Osteocyte (in vitro differentiated cells): ENCODE data around the gene DISP3. TPM values are rescaled to one million over a fixed set of nuclear protein-coding genes. Genes with fewer than 3 reads are reported as not detected.

Experiments used
- DNase-seq: peaks from one replicate; pipeline ENCODE4 v3.0.0; 2021; ENCODE audit warnings: mixed read lengths; ENCODE audit not compliant: unreplicated experiment; ENCODE audit errors: extremely low spot score
- H3K27ac Mint-ChIP-seq: one replicate; pipeline ENCODE4 v1.8.0; 2021; ENCODE audit warnings: mild to moderate bottlenecking, mixed read lengths; ENCODE audit not compliant: unreplicated experiment
- H3K27me3 Mint-ChIP-seq: one replicate; pipeline ENCODE4 v1.8.0; 2021; ENCODE audit warnings: mixed read lengths; ENCODE audit not compliant: unreplicated experiment
- H3K36me3 Mint-ChIP-seq: one replicate; pipeline ENCODE4 v1.8.0; 2021; ENCODE audit warnings: mixed read lengths; ENCODE audit not compliant: unreplicated experiment
- H3K4me1 Mint-ChIP-seq: one replicate; pipeline ENCODE4 v1.8.0; 2021; ENCODE audit warnings: mixed read lengths; ENCODE audit not compliant: unreplicated experiment
- H3K4me3 Mint-ChIP-seq: one replicate; pipeline ENCODE4 v1.8.0; 2021; ENCODE audit warnings: mild to moderate bottlenecking, moderate library complexity, mixed read lengths; ENCODE audit not compliant: unreplicated experiment
- H3K9me3 Mint-ChIP-seq: one replicate; pipeline ENCODE4 v1.8.0; 2021; ENCODE audit warnings: mixed read lengths; ENCODE audit not compliant: unreplicated experiment
- total RNA-seq: library from RNA; stranded (reverse); gene quantifications from 2 replicates; pipeline ENCODE4 v1.2.1, GENCODE V29; 2021
- TF ChIP-seq, protein P1 (sequence below): fragments of 200-600 bp; sonication (generic); IDR thresholded peaks from 2 replicates; pipeline ENCODE4 v1.5.0; 2021; ENCODE audit warnings: antibody characterized with exemption, mild to moderate bottlenecking, moderate library complexity

Gene DISP3
- total RNA-seq, 1 donor from 2014 or later: 0.43 TPM

GRCh38 chr1:11514366-11514765, 35.4 kb downstream of the DISP3 start:
- Mint-ChIP-seq H3K9me3 (peaks cover under 1% of the 10 kb centered on the region), H3K4me1 (no peaks in the 10 kb centered on the region), H3K27me3 (no peaks in the 10 kb centered on the region), H3K4me3 (no peak overlapping the region), H3K27ac (no peak overlapping the region), H3K36me3 (no peaks in the 10 kb centered on the region)
- DNase-seq: no peak
- TF ChIP-seq, protein P1, sequence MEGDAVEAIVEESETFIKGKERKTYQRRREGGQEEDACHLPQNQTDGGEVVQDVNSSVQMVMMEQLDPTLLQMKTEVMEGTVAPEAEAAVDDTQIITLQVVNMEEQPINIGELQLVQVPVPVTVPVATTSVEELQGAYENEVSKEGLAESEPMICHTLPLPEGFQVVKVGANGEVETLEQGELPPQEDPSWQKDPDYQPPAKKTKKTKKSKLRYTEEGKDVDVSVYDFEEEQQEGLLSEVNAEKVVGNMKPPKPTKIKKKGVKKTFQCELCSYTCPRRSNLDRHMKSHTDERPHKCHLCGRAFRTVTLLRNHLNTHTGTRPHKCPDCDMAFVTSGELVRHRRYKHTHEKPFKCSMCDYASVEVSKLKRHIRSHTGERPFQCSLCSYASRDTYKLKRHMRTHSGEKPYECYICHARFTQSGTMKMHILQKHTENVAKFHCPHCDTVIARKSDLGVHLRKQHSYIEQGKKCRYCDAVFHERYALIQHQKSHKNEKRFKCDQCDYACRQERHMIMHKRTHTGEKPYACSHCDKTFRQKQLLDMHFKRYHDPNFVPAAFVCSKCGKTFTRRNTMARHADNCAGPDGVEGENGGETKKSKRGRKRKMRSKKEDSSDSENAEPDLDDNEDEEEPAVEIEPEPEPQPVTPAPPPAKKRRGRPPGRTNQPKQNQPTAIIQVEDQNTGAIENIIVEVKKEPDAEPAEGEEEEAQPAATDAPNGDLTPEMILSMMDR: no peak

DNA sequence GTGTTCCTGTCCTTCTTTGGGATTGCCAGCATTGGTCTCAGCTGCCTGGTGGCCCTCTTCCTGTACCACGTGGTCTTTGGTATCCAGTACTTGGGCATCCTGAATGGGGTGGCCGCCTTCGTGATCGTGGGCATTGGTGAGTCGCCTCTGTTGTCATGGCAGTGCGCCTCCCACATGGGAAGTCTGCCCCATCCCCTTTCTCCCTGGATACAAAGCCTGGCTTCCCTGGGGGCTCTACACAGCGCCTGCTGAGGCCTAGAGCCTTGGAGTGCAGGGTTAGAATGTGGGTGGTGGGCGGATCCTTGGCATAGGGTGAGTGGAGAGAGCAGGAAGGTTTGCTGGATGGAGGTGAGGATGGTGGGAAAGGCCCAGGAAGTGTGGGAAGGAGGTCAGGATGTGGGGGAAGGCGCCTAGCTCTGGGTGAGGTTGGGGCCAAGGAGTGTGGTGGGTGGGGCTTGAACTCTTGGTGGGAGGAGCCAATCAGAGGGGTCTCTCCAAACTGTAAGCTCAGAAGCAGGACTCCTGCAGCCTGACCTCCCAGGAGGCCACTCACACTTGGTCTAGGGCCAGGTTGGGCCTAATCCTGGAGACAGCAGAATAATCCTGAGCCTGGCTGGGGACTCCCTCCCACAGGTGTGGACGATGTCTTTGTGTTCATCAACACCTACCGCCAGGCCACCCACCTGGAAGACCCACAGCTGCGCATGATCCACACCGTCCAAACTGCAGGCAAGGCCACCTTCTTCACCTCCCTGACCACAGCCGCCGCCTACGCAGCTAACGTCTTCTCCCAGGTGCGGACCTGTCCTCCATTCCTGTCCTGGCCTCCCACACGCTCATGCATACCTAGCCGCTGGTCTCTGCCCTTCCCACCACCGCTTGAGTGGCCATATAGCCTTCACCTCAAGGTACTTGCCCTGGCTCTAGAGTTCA, 36.7 kb downstream of the DISP3 start:
- Mint-ChIP-seq H3K4me3 (no peak overlapping the region), H3K27ac (no peak overlapping the region), H3K36me3 (no peaks in the 10 kb centered on the region), H3K27me3 (no peaks in the 10 kb centered on the region), H3K4me1 (no peaks in the 10 kb centered on the region), H3K9me3 (no peaks in the 10 kb centered on the region)
- DNase-seq: no peak
- TF ChIP-seq, protein P1: no peak

- TF ChIP-seq, protein P1: no peak
- Mint-ChIP-seq H3K4me3 (no peak overlapping the region), H3K27ac (no peak overlapping the region), H3K27me3 (no peaks in the 10 kb centered on the region), H3K9me3 (no peaks in the 10 kb centered on the region), H3K4me1 (no peaks in the 10 kb centered on the region), H3K36me3 (no peaks in the 10 kb centered on the region)
- DNase-seq: no peak
These were observed 38.1 kb downstream of the DISP3 start for GRCh38 chr1:11516961-11517635.

GRCh38 chr1:11518016-11518701, 39.2 kb downstream of the DISP3 start:
- TF ChIP-seq, protein P1: no peak
- H3K4me1 Mint-ChIP-seq: no peaks in the 10 kb centered on the region
- no peaks in the 10 kb centered on the region for H3K9me3 Mint-ChIP-seq
- no peak overlapping the region for H3K27ac Mint-ChIP-seq
- H3K27me3 Mint-ChIP-seq: no peaks in the 10 kb centered on the region
- H3K4me3 Mint-ChIP-seq: no peak overlapping the region
- H3K36me3 Mint-ChIP-seq: no peaks in the 10 kb centered on the region
- DNase-seq: no peak
